ENCODE data around the gene SOX8.

The SOX8 gene

GRCh38 chr16:986925-987582, 5.5 kb downstream of the SOX8 start:
- in situ Hi-C loops (cut with MboI; ENCODE audit: low sequenced_read_pairs, unreplicated experiment) = no loop called here
- TF ChIP-seq, protein P1, sequence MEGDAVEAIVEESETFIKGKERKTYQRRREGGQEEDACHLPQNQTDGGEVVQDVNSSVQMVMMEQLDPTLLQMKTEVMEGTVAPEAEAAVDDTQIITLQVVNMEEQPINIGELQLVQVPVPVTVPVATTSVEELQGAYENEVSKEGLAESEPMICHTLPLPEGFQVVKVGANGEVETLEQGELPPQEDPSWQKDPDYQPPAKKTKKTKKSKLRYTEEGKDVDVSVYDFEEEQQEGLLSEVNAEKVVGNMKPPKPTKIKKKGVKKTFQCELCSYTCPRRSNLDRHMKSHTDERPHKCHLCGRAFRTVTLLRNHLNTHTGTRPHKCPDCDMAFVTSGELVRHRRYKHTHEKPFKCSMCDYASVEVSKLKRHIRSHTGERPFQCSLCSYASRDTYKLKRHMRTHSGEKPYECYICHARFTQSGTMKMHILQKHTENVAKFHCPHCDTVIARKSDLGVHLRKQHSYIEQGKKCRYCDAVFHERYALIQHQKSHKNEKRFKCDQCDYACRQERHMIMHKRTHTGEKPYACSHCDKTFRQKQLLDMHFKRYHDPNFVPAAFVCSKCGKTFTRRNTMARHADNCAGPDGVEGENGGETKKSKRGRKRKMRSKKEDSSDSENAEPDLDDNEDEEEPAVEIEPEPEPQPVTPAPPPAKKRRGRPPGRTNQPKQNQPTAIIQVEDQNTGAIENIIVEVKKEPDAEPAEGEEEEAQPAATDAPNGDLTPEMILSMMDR (IDR thresholded peaks at IDR 0.05; ENCODE audit: borderline replicate concordance, control extremely low read depth, extremely low read depth, insufficient read depth, missing control alignments) = no peak
- no peak for DNase-seq (ENCODE audit: low spot score)

DNA sequence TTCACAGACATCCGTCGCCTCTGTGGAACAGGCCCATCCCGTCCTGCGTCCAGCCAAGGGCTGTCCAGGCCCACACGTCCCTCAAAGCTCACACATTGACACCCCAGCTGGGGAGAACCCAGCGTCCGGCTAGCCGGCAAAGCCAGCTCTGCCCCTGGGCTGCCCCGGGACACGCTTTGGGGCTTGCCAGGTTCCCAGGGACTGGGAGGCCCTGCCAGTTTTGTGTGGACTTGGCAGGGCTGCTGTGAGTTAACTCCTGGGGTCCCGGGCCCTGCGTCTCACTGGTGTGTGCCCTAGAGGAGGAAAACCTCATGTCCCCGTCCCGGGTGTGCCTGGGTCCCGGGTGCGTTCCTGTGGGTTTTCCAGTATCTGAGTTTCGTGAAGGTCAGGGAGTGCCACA, 6.3 kb downstream of the SOX8 start:
- in situ Hi-C loops (cut with MboI; ENCODE audit: low sequenced_read_pairs, unreplicated experiment) = no loop called here
- TF ChIP-seq, protein P1 (IDR thresholded peaks at IDR 0.05; ENCODE audit: borderline replicate concordance, control extremely low read depth, extremely low read depth, insufficient read depth, missing control alignments) = no peak
- DNase-seq (ENCODE audit: low spot score) = no peak

- in situ Hi-C loops (cut with MboI; ENCODE audit: low sequenced_read_pairs, unreplicated experiment) = no loop called here
- TF ChIP-seq, protein P1 (IDR thresholded peaks at IDR 0.05; ENCODE audit: borderline replicate concordance, control extremely low read depth, extremely low read depth, insufficient read depth, missing control alignments) = no peak
- no peak for DNase-seq (ENCODE audit: low spot score)
Observed at GRCh38 chr16:988471-989353, 7.1 kb downstream of the SOX8 start.

- TF ChIP-seq, protein P1 (IDR thresholded peaks at IDR 0.05; ENCODE audit: borderline replicate concordance, control extremely low read depth, extremely low read depth, insufficient read depth, missing control alignments) = no peak
- no peak for DNase-seq (ENCODE audit: low spot score)
- in situ Hi-C loops (cut with MboI; ENCODE audit: low sequenced_read_pairs, unreplicated experiment) = no loop called here
Observed at GRCh38 chr16:989354-989814, 7.8 kb downstream of the SOX8 start.

DNA sequence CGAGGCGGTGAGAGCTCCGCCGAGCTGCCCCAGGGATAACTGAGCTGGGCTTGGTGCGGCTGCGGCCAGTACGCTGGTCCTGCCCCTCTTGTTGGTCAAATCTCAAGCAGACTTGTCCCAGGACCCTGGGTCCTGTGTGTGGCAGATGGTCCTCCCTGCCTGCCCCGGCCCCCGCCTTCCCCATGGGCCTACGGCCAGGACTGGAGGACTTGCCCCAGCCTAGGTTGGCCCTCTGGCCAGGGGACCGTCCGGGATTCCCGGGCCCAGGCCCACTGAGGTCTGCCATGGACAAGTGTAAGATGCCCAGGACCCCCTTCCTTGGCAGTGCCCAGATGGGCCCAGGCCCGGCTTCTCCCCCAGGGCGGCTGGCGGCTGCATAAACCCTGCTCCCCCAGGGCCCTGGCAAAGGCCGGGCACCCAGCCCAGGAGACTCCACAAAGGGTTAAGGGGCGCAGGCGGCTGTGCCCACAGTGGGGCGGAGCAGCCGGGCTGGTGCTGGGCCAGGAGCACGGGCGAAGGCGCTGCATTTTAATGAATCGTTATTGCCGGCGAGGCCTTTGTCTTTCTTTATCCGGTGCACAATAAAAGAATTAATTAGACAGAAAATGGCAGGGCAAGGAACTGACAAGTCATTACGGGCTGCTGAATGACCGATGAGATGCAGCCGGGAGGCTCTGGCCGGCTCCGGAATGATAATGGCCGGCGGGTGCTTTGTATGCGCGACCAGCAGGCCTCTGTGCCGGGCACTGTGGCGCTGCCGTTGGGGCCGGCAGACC, 9.1 kb downstream of the SOX8 start:
- TF ChIP-seq, protein P1 (IDR thresholded peaks at IDR 0.05; ENCODE audit: borderline replicate concordance, control extremely low read depth, extremely low read depth, insufficient read depth, missing control alignments) = no peak
- in situ Hi-C loops (cut with MboI; ENCODE audit: low sequenced_read_pairs, unreplicated experiment) = no loop called here

DNA sequence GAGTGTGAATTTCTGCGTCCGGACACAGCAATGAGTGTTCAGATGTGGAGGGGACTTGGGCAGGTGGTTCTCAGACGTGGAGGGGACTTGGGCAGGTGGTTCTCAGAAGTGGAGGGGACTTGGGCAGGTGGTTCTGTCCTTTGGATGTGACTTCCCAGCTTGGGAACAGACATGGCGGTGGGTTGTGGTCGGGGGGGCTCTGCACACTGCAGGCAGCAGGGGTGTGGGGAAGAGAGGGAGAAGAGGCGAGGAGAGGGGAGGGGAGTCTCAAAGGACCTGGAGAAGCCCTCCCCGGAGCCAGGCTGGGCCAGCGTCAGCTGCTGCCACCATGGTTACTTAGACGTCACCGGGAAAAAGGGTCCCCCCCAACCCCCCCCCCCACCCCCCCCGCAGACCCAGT, 9.8 kb downstream of the SOX8 start:
- in situ Hi-C loops (cut with MboI; ENCODE audit: low sequenced_read_pairs, unreplicated experiment) = no loop called here
- TF ChIP-seq, protein P1 (IDR thresholded peaks at IDR 0.05; ENCODE audit: borderline replicate concordance, control extremely low read depth, extremely low read depth, insufficient read depth, missing control alignments) = no peak
- no peak for DNase-seq (ENCODE audit: low spot score)

More for the DNA sequence above, 9.1 kb downstream of the SOX8 start:
- no peak for DNase-seq (ENCODE audit: low spot score)

All from GM13976 (cell line).